HK-2 (cell line): ENCODE data around the gene CEP112.

ENCODE experiments used
- DNase-seq: peaks from one replicate; pipeline ENCODE4 v3.0.0-alpha.2; 2018; ENCODE audit not compliant: unreplicated experiment

CEP112 gene

DNA sequence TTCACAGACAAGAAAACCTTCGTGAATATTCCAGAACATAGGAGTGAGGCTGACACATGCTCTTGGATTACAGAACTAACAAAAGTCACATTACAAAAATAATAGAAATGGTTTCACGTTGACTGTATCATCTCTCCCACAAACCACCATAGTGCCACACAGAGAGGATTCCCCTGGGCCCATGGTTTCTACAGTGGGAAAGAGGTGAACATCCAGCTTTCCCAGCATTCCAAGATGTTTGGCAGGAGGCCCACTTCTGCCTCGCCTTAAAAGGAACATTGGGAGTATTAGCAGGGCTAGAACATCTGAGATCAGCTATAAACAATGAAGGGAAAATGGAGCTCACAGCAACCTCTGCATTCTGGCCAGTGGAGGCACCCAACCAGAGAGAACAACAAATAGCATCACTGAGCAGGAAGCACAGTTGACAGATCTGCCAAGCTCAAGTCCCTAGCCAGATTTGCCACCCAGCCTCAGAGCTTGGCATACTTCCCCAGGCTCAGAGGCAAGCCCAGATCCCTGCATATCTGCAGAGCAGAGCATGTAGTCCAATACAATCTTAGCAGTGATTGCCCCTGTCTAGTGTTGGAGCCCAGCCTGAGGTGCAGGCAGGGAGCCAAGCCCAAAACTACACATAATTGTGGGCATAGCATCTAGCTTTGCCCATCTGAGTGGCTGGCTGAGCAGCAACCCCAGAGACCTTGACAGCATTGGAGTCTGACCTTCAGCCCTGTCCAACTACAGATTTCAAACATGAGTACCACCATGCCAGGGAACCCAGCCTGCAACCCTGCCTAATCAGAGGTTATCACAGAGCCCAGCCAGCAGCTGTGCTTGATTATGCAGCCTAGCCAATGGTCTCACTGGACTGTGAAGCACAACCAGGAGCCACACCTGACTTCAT is 260.4 kb downstream of the CEP112 start:
- DNase-seq = no peak

DNA sequence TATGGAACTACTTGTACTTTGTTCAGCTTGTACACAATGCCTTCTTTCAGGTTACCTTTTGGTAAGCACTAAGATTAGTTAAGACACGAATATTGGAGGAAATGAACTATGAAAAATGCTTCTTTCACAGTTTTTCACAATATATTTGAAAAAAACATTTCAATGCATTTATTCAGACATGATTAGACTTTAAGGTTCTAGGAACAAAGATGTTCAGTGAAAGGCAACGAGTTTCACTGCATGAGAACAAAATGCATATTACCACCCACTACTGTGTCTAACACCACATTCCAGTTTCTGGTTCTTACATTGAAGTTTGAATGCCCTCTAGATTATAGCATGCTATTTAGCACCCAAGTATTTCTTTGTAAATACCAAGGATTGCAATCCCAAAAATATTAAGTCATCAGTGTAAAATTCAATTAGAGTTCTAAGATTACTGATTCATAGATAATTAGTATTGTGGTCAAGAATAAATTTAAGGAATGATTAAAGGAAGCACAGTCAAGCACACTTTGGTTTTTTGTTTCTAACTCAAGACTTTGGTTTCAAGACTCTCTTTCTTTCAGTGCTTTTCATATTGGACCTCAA is 261.7 kb downstream of the CEP112 start:
- DNase-seq = no peak

DNA sequence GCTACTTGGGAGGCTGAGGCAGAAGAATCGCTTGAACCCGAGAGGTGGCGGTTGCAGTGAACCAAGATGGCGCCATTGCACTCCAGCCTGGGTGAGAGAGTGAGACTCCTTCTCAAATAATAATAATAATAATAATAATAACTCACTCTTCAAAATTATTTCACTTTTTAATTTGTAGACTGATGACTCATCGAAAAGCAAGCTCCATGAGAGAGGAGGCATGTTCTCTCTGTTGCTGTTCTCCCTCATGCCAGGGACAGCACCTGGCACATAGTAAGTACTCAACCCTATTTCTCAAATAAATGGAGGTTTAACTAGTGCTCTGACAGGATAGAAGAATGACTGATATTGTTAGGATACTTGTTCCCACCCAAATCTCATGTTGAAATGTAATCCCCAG is 265.3 kb downstream of the CEP112 start:
- DNase-seq = no peak

DNA sequence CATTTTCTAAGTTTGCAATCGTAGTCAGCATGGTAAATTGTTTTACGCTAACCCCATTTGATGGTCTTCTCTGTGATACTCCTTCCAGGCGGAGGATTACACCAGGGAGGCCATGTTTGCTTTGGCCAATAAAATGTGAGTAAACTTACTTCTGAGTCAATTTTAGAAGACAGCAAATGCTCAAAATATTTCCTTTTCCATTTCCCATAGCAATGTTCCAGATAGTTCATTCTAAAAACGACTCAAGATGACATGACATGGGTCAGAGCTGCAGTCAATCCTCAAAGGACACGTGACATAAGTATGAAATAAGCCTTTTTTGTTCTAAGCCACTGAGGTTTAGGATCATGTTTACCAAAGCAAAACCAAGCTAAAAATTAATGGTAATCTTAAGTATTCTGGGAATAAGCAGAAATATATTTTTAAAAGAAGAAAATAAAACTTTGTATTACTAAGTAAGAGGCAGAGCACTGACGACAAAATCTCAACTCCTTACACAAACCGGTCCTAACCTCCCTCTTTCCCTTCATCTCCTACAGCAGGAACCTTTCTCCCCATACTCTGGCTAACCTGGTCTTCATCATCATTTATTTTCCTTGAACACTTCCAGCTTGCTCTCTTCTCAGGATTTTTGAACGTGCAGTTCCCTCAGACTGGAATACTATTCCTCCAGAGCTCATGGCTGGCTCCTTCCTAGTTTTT is 266.2 kb downstream of the CEP112 start:
- DNase-seq = no peak

DNA sequence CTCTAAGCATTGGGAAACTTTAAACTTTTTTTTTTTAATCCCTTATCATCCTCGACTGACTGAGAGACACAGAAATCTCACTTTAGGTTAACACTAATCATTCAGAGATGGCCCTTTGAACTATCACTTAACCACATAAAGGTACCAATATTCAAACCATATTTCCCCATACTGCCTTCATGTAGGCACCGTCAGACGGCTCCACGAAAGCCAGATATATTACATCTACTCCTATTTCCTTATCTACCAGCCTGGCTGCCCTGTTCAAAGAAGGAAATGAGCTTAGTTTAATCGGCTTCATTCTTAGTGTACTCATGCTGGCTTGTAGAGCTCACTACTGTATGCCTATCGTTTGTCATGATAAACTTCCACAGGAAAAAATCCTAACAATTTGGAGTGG is 270.9 kb downstream of the CEP112 start:
- no peak for DNase-seq

DNA sequence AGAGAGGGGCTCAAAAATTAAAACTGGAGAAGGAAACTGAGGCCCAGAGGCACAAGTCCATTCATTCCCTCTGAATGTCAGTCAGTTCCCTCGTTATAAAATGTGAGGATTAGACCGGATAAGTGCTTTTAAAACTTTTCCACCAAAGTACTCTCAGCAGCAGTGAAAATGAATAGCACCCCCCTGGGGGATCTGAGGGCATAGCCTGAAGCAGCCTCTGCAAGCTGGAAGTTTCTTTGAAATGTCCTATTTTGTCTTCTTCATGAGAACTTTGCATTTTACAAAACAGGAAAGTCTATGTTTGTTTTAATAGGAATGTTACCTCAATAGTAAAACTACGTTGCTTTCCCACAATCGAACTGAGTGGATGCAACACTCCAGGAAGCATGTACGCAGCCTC is 273.0 kb downstream of the CEP112 start:
- no peak for DNase-seq

DNA sequence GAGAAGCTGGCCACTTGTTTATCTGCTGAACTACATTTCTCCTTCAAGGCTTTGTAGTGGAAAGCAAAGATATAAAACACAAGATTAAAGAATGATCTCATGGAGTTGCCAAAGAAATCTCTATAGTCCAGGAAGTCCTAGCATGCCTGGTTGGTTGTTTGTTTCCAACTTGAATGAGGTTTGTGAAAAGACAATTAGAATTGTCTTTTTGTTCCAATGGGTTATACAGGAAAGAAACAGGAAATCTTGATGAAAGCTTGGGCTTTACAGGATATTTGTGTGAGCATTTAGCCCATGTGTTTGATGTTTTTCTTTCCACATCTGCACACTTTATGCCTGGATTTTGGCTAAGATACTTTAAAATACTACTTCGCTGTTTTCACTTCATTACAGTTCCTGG is 273.4 kb downstream of the CEP112 start:
- no peak for DNase-seq

DNA sequence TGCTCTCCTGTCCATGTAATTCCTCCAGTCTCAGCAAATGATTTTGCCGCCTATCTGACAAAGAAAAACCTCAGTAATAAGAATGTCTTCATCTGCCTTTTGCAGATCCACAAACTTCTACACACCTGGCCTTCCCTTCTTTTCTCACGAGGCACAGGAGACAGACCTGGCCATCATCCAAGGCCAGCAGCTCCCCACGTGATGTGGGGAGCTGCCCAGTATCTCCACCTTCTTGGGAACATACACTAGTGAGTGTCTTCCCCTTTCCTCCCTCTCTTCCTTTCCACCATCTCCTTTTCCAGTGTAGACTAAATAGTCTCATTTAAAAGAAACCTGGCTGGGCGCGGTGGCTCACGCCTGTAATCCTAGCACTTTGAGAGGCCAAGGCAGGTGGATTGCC is 274.4 kb downstream of the CEP112 start:
- no peak for DNase-seq

DNA sequence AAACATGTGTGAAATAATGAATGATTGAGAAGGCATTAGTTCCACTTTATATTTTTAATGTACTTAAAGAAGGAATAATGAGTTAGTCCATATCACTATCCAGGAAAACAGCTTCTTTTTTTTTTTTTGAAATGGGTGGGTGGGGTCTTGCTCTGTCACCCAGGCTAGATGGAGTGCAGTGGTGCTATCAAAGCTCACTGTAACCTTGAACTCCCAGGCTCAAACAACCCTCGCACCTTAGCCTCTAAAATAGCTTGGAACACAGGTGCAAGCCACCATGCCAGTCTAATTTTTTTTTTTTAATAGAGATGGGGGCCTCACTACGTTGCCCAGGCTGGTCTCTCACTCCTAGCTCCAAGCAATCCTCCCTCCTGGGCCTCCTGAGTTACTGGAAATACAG is 275.5 kb downstream of the CEP112 start:
- no peak for DNase-seq

DNA sequence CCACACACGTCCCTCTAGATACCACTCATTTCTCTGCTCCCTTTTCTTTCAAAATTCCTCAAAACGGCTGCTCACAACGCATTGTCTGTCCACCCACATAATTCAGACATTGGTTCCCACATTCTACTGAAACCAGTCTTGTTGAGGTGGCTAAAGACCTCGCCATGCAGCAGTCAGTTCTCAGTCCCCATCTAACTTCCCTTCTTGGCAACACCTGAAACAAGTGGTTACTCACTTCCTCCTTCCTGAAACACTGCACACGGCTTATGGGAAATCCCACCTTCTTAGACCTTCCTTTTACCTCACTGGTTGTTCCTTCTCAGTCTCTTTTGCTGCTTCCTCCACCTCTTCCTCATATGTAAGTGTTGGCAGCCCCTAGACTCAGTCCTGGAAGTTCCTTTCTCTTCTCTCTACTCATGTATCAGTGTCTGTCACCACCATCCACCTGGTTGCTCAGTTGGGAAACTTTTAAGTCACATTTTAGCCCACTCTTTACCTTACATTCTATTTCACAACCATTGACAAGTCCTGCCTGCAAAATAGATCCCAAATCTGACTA is 277.1 kb downstream of the CEP112 start:
- no peak for DNase-seq

DNA sequence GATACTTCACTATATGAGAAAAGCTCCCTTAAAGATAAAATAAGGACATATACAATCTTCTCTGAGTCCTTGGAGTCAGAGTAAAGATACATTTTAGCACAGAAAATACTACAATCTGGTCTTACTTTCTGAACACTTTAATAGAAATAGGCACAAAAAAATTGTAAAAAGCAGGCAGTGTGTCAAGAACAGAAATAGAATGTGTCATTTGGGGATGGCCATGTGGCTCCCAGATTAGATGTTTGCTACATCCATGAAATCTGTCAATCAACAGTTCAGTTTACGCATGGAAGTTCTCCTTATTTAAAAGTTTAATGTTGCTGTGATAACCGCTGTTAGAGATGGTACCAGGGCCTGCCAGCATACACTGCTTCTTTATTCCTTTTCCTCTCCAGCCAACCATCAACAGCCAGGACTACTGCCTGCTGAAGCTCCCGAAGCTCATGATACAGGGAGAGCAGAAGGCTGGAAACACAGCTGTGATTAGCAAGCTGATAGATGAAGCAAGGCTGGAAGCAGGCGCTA is 278.5 kb downstream of the CEP112 start:
- DNase-seq = no peak

DNA sequence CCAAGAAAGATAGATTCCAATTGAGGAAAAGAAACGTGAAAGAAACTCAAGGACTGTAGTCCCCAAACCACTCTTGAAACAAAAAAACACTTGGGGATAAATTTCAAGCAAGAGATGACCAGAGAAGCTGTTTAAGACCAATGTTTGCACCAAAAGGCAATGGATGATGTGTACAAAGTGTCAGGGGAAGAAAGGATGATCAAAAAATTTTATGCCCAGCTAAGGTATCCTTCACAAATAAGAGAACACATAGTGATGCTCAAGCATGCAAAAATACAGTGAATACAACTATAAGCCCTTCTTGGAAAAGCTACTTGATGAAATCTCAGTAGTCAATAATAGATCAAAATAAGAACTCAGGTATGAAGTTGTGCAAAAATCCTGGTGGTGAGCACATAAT is 281.1 kb downstream of the CEP112 start:
- no peak for DNase-seq

DNA sequence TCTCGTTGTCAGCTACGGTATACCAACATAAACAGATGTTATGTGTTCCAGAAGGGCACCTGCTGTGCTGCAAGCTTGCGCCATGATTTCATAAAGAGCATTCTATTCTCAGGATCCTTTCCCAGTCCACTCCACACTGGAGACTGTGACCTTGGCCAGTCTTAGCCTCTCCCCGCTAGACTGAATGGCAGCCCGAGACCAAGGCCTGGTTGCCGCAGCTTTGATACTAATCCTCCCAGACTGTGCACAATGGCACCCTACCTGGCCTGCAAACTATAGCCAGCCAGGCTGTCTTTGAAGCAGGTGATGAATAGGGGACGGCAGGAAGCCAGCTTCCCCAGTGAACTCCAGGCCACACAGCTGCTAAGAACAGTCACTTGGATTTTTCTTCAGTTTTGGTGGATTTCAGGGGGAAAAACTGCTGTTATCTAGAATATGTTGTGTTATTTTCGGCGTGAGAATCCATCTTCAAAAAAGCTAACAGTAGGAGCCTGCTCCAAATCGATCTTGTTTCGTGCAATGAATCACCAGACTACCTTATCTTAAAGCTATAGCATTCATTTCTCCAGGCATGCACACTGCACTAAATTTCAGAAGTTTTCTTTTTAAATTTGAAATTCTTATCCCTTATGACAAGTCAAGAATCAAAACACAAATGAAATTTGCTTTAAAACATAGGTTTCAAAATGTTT is 289.0 kb downstream of the CEP112 start:
- no peak for DNase-seq

DNA sequence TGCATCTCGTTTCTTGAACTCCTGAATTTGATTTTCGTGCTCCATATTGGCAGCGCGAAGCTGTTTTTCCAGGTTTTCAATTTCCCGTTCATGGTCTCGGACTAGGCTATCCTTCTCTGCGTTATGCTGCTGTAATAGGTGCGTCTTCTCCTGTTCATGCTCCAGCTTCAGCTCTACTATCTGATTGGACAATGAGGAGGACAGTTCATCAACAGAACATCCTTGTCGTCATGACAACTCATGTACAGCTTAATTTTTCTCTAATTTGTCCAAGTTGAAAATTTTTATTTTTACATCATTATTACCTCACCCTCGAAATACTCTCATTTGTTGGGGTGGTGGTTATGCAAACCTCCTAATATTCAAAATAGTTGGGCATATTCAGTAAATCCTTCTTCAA is 289.8 kb downstream of the CEP112 start:
- no peak for DNase-seq

DNA sequence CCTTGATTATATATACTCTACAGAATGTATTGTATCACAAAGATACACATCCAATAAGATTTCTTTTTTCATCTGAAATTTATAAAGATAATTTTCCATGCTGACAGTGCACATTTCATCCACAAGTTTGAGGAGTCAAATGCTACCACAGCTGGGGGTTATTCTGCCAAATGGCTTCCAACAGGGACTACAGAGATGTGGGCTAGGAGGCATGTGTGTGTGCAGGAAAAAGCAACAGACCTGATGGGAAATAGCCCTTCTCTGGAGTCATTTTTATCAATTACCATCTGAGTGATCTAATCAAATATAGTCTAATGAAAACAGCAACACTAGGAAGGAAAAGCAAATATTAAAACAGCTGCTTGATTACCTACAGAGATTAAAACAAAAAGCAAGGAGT is 290.5 kb downstream of the CEP112 start:
- DNase-seq = no peak

DNA sequence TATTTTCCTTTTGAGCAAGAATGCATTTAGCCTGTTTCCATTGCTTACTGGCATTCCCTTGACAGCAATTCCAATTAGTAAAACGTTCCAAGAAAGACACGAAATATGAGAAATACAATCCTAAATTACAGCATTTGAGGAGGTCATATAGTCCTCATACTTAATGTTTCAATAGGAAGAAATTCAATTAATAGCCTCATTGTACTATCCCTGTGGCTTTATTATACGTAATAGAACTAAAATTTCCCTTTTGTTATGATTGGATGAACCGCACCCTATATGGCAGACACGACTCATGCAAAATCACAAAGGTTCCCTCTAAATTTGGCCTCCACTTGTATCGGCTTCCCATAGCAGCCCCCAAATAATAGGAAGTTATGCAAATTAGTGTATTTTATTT is 291.7 kb downstream of the CEP112 start:
- no peak for DNase-seq

DNA sequence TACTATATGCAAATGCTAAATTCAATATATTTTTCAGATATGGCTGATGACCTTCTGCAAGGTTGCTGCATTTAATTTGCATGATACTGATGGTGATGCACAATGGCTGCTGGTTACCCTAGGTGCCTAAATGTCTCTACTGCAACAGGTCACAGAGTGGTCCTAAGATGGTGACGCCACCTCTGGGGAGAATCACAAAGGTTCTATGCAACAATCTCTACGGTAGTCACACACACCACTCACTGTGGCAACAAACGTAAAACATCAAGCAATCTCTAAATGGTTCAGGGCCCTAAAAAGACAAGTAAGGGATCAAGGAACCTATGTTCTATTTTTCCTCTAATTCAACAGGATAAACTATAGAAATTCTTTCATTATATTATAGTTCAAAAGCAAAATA is 293.3 kb downstream of the CEP112 start:
- no peak for DNase-seq

DNA sequence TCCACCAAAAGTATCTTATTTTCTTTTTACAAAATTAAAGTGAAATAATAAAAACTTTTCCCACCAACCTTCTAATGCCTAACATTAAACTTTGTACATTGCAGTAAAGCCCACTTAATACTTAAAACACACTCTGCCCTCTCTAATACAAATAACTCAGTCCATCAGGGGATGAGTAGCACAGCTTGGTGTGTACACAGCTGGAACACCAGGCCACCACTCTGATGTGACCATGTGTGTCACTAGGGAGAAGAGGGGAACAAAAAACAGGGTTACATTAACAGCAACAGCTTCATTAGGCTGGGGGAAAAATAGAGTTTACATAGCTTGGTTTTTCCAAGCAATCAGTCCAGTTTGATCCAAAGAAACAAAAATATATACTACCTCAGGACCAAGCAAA is 295.0 kb downstream of the CEP112 start:
- no peak for DNase-seq

DNA sequence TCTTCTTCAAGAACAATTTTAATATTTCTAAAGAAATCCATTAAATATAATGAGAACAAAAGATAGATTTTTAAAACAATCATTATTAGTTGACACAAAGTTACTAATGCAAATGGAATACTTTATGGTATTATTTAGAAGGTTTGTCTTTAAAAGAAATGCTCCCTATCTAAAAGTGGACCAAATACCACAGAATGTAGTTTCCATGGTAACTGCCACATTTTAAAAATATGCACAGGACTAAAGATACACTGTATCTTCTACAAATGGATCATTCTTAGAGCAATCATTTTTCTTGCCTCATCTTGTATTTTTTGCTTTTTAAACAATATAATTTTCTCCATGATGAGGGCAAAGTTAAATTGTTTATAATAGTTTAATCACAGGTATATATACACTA is 296.0 kb downstream of the CEP112 start:
- no peak for DNase-seq

DNA sequence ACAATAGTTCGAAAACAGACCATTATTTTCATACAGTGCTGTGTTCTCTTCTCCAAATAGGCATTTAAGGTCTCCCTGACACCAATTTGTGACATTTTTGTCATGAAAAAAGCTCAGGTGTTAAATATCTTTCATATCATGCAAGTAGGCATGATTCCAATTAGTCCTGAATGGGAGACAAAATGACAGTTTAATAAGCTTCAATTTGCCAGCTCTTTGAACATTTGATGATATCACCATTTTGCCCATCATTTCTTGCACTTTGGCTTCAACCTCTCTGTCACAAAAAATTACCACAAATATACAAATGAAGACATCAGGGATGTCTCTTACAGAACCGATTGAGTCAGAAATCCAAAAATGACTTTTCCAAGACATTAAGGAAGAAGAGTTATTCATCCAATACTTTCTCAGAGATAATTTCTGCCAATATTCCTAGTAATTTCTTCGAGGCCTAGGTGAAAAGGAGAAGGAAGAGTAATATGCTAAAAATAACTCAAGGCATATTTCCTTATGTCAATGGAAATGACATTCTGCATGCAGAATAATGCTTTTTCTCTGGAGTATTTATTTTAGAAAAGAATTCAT is 298.1 kb downstream of the CEP112 start:
- DNase-seq = no peak

DNA sequence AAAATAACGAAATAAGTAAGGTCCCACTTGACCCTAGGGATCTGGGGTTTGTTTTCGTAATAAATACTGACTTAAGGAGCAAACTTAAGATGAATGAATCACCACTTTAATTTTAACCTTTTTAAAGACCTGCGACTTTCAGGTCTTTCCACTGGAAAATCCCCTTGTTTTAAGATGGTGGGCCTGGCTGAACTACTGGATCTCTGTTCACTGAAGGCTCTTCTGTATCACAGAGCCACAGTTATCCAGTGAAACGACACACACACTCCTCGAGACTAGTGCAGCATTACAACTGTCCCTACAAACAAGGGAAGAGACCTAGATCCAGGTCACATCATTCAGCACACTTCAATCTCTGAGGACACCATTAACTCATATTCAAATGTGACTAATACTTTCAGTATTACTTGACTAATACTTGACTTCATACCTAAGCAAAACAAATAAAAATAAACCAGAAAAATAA is 299.0 kb downstream of the CEP112 start:
- no peak for DNase-seq
